ENCODE measurements around the gene TEX44.
"Not testable (repeated sequence)": the region's sequence is repeated elsewhere in the genome, so short reads cannot be mapped to it uniquely, and the experiment has no call there.

Gene TEX44

GRCh38 chr2:231592636-231593145, at the start of gene TEX44:
TSS of gene TEX44 (plus strand) at chr2:231592864. CDS start at chr2:231592952, 88 bp downstream.
- DNase-seq, result no peak

- peak; percentile 78 for DNase-seq
Observed at GRCh38 chr2:231545105-231545902, 47.4 kb upstream of the TEX44 start.

GRCh38 chr2:231546014-231546715, 46.5 kb upstream of the TEX44 start:
- DNase-seq, result no peak

GRCh38 chr2:231547315-231548110, 45.2 kb upstream of the TEX44 start:
- no peak for DNase-seq

GRCh38 chr2:231548752-231549151, 43.9 kb upstream of the TEX44 start:
- no peak for DNase-seq

GRCh38 chr2:231549446-231550239, 43.0 kb upstream of the TEX44 start:
- no peak for DNase-seq

- DNase-seq, result no peak
Observed at GRCh38 chr2:231552752-231553151, 39.9 kb upstream of the TEX44 start.

GRCh38 chr2:231554327-231554726, 38.3 kb upstream of the TEX44 start:
- DNase-seq, result no peak

- DNase-seq, result no peak
Observed at GRCh38 chr2:231554748-231555545, 37.7 kb upstream of the TEX44 start.

GRCh38 chr2:231556496-231556895, 36.2 kb upstream of the TEX44 start:
- DNase-seq, result not testable (repeated sequence)

- no peak for DNase-seq
Observed at GRCh38 chr2:231556981-231557380, 35.7 kb upstream of the TEX44 start.

- peak; percentile 47 for DNase-seq
Observed at GRCh38 chr2:231557571-231558217, 35.0 kb upstream of the TEX44 start.

- peak; percentile 47 for DNase-seq
Observed at GRCh38 chr2:231563378-231563961, 29.2 kb upstream of the TEX44 start.

- no peak for DNase-seq
Observed at GRCh38 chr2:231565887-231566594, 26.6 kb upstream of the TEX44 start.

GRCh38 chr2:231567159-231567558, 25.5 kb upstream of the TEX44 start:
- no peak for DNase-seq

GRCh38 chr2:231568098-231568784, 24.4 kb upstream of the TEX44 start:
- no peak for DNase-seq

GRCh38 chr2:231568785-231569435, 23.8 kb upstream of the TEX44 start:
- DNase-seq, result no peak

- not testable (repeated sequence) for DNase-seq
Observed at GRCh38 chr2:231570915-231571314, 21.7 kb upstream of the TEX44 start.

All from NCI-H226 (cell line).